K562 (cell line): Measurements from ENCODE around the gene TAS2R1. TPM values are rescaled to one million over a fixed set of nuclear protein-coding genes. Genes with fewer than 3 reads are reported as not detected.

Experiments
- ATAC-seq: fragments of 200-7000 bp; cut with Tn5 transposase; 3 replicates; pipeline ENCODE4 v1.9.1; 2020; ENCODE audit warnings: moderate library complexity
- BruUV-seq: library from RNA; stranded (reverse); fragments of 400-500 nt; replicated peaks from 2 replicates; lab custom pipeline; 2021; lab: Mats Ljungman, UMichigan
- CTCF ChIA-PET: fragments of 300-600 bp; formaldehyde crosslinking; extraction: SDS; loops from one replicate; lab custom pipeline; 2021; ENCODE audit warnings: low intra/inter-chr PET ratio; lab: Yijun Ruan, JAX
- POLR2A ChIA-PET: fragments of 300-600, 350-650 bp; sonication (Branson Sonifier 250); formaldehyde crosslinking; extraction: SDS; loops from one replicate; lab custom pipeline; 2021; ENCODE audit warnings: antibody characterized with exemption, inconsistent platforms; lab: Yijun Ruan, JAX
- DNase-seq, 4 experiments: peaks; one replicate each; pipeline versions ENCODE4 v3.0.0 to v3.0.0-alpha.2; 2011 to 2018; ENCODE audit warnings: low spot score in 3 of 4, mixed read lengths in 3 of 4; ENCODE audit errors: extremely low read depth in 1 of 4
- FAIRE-seq: peaks from 2 replicates; lab custom pipeline; 2011; peaks lifted over from hg19 to GRCh38; lab: Jason Lieb, UNC
- H2AFZ ChIP-seq: 2 replicates; pipeline ENCODE4 v1.6.0; 2011; ENCODE audit warnings: low read depth, low read length, control low read depth, inconsistent platforms
- H3K27ac ChIP-seq: fragments of 200-600 bp; 3 replicates; pipeline ENCODE4 v1.8.0; 2011; ENCODE audit warnings: low read depth, mild to moderate bottlenecking, control low read depth, inconsistent platforms, low read length, moderate library complexity, mixed read lengths; ENCODE audit errors: extremely low read depth
- H3K27me3 ChIP-seq, 2 experiments: fragments of 300-600 bp in 1 of 2; 2 replicates in 1 of 2; 3 replicates in 1 of 2; pipeline versions ENCODE4 v1.6.0 to v1.8.0; 2011; ENCODE audit warnings: inconsistent platforms in 2 of 2, low read length in 2 of 2, mild to moderate bottlenecking in 1 of 2, mixed read lengths in 1 of 2, moderate library complexity in 1 of 2; ENCODE audit not compliant: control insufficient read depth in 2 of 2, insufficient read depth in 2 of 2
- H3K36me3 ChIP-seq: fragments of 300-600 bp; 3 replicates; pipeline ENCODE4 v1.8.0; 2011; ENCODE audit warnings: mild to moderate bottlenecking, low read length, inconsistent platforms; ENCODE audit not compliant: control insufficient read depth, insufficient read depth
- H3K4me1 ChIP-seq, 2 experiments: fragments of 200-600 bp in 1 of 2; replicated peaks in 1 of 2; 2 replicates in 1 of 2; 3 replicates in 1 of 2; pipeline versions ENCODE4 v1.5.1 to v1.8.0; 2011; ENCODE audit warnings: inconsistent platforms in 2 of 2, low read length in 2 of 2, mild to moderate bottlenecking in 1 of 2, mixed read lengths in 1 of 2, moderate library complexity in 1 of 2; ENCODE audit not compliant: control insufficient read depth in 2 of 2, insufficient read depth in 2 of 2
- H3K4me2 ChIP-seq: 2 replicates; pipeline ENCODE4 v1.6.1; 2011; ENCODE audit warnings: low read length, control low read depth, inconsistent platforms, mixed read lengths; ENCODE audit not compliant: insufficient read depth
- H3K4me3 ChIP-seq: fragments of 200-600 bp; sonication (generic), shearing (Covaris generic); 2 replicates; pipeline ENCODE4 v1.5.1; 2016; ENCODE audit warnings: control low read depth, inconsistent platforms
- H3K79me2 ChIP-seq: fragments of 200-600 bp; 3 replicates; pipeline ENCODE4 v1.8.0; 2011; ENCODE audit warnings: low read length, inconsistent platforms; ENCODE audit not compliant: control insufficient read depth, insufficient read depth
- H3K9ac ChIP-seq, 2 experiments: 2 replicates each; pipeline versions ENCODE4 v1.6.0 to v1.6.1; 2011; ENCODE audit warnings: low read depth in 2 of 2, low read length in 2 of 2, control low read depth in 1 of 2, inconsistent platforms in 1 of 2, mild to moderate bottlenecking in 1 of 2, mixed read lengths in 1 of 2; ENCODE audit not compliant: insufficient read depth in 1 of 2
- H3K9me1 ChIP-seq: one replicate; pipeline ENCODE4 v1.6.0; 2011; ENCODE audit warnings: inconsistent platforms, mild to moderate bottlenecking, low read length, moderate library complexity; ENCODE audit not compliant: control insufficient read depth, insufficient read depth
- H3K9me3 ChIP-seq: replicated peaks from 2 replicates; pipeline ENCODE4 v1.5.1; 2011; ENCODE audit warnings: low read depth, low read length, inconsistent platforms; ENCODE audit not compliant: control insufficient read depth, insufficient read depth
- H4K20me1 ChIP-seq: replicated peaks from 2 replicates; pipeline ENCODE4 v1.6.1; 2011; ENCODE audit warnings: low read length, inconsistent platforms, mixed read lengths; ENCODE audit not compliant: control insufficient read depth, insufficient read depth
- CAMTA2 ChIP-seq: fragments of 250-450 bp; sonication (Bioruptor Pico); conservative IDR thresholded peaks from 2 replicates; pipeline ENCODE4 v1.5.1; 2022
- ETS2 ChIP-seq: IDR thresholded peaks from 2 replicates; pipeline ENCODE4 v1.6.1; 2016; ENCODE audit warnings: borderline replicate concordance, missing genetic modification characterization, mild to moderate bottlenecking, moderate library complexity, missing compliant biosample characterization; ENCODE audit not compliant: poor library complexity, severe bottlenecking
- GABPB1 ChIP-seq: sonication (generic); formaldehyde crosslinking; IDR thresholded peaks from 2 replicates; pipeline ENCODE4 v1.8.0; 2022; ENCODE audit warnings: mild to moderate bottlenecking, missing genetic modification reagents
- HNRNPK ChIP-seq: fragments of 200-400 bp; formaldehyde crosslinking; IDR thresholded peaks from one replicate; pipeline ENCODE4 v1.6.1; 2018; ENCODE audit warnings: mild to moderate bottlenecking, low read depth, low read length; ENCODE audit not compliant: poor library complexity, severe bottlenecking
- HSF4 ChIP-seq: fragments of 250-450 bp; sonication (Bioruptor Pico); IDR thresholded peaks from 2 replicates; pipeline ENCODE4 v2.1.2; 2022; ENCODE audit warnings: mild to moderate bottlenecking, moderate library complexity, borderline replicate concordance
- NBN ChIP-seq: fragments of 450-650 bp; IDR thresholded peaks from 2 replicates; pipeline ENCODE4 v1.6.1; 2016; ENCODE audit warnings: low read depth, mild to moderate bottlenecking
- NRF1 ChIP-seq, 2 experiments: fragments of 450-650 bp; IDR thresholded peaks in 1 of 2; conservative IDR thresholded peaks in 1 of 2; 2 replicates each; pipeline ENCODE4 v1.6.1; 2014; ENCODE audit warnings: mild to moderate bottlenecking in 2 of 2
- NUFIP1 ChIP-seq: fragments of 450-650 bp; IDR thresholded peaks from 2 replicates; pipeline ENCODE4 v1.6.1; 2018; ENCODE audit not compliant: partially characterized antibody
- POLR2AphosphoS5 ChIP-seq: IDR thresholded peaks from 2 replicates; pipeline ENCODE4 v1.6.1; 2011; ENCODE audit warnings: mild to moderate bottlenecking, low read depth, low read length, moderate library complexity; ENCODE audit not compliant: control insufficient read depth, insufficient read depth
- RFX5 ChIP-seq: IDR thresholded peaks from 2 replicates; pipeline ENCODE4 v1.6.1; 2011; ENCODE audit warnings: low read depth, mild to moderate bottlenecking, improper control_type of control experiment, low read length
- SIN3A ChIP-seq, 2 experiments: fragments of 150-350 bp in 1 of 2; IDR thresholded peaks; 2 replicates each; pipeline ENCODE4 v1.6.1; 2011 to 2016; ENCODE audit warnings: borderline replicate concordance in 2 of 2, low read depth in 2 of 2, low read length in 2 of 2, mild to moderate bottlenecking in 2 of 2, moderate library complexity in 2 of 2; ENCODE audit not compliant: control insufficient read depth in 1 of 2
- U2AF1 ChIP-seq: fragments of 200-400 bp; formaldehyde crosslinking; optimal IDR thresholded peaks from 2 replicates; pipeline ENCODE3; 2017; ENCODE audit warnings: mild to moderate bottlenecking, low read depth, low read length, moderate library complexity
- ZNF197 ChIP-seq: fragments of 200-800 bp; sonication (Bioruptor generic); IDR thresholded peaks from 2 replicates; pipeline ENCODE4 v1.6.1; 2016; ENCODE audit warnings: low read depth, missing genetic modification characterization, missing compliant biosample characterization
- ZNF282 ChIP-seq: sonication (generic); formaldehyde crosslinking; IDR thresholded peaks from 2 replicates; pipeline ENCODE4 v1.8.1; 2023; ENCODE audit warnings: missing genetic modification reagents
- WGBS: fragments of 100-300 bp; shearing (Covaris generic); methylation state at CpG from one replicate; pipeline ENCODE4 v1.1.6; 2016; ENCODE audit warnings: low coverage, mixed read lengths; ENCODE audit not compliant: insufficient coverage; ENCODE audit errors: missing lambda C conversion rate; 5-methylcytosine and 5-hydroxymethylcytosine counted together
- in situ Hi-C: fragments of 300-500 bp; cut with MboI; formaldehyde crosslinking; loops from 4 replicates; pipeline ENCODE4 v1.15.0; 2018; ENCODE audit warnings: inconsistent platforms, mixed read lengths
- intact Hi-C: fragments of 100-400 bp; cut with micrococcal nuclease; formaldehyde crosslinking; loops from 2 replicates; pipeline ENCODE4 v1.14.2; 2022
- polyA plus RNA-seq, 8 experiments: library from polyadenylated mRNA; depleted of rRNA in 4 of 8; stranded (reverse) in 5 of 8; unstranded in 3 of 8; fragments of >200 nt; fragmentation: Nextera tagmentation in 2 of 8; fragmentation: Illumina TruSeq in 1 of 8; extraction: Ambion mirVana in 2 of 8; extraction: Trizol in 1 of 8; gene quantifications; 2 replicates each; pipeline versions ENCODE4 v1.2.1 to v1.2.3, GENCODE V29; 2011 to 2014; ENCODE audit warnings: inconsistent platforms in 1 of 8, missing spikeins in 1 of 8
- total RNA-seq, 7 experiments: library from RNA; depleted of rRNA in 6 of 7; stranded (reverse); fragments of >200 nt in 6 of 7; fragmentation: Illumina TruSeq in 2 of 7; extraction: Trizol in 2 of 7; gene quantifications; 2 replicates each; pipeline versions ENCODE4 v1.2.1 to v1.2.3, GENCODE V29; 2011 to 2021; ENCODE audit warnings: low replicate concordance in 1 of 7
- TF ChIP-seq, protein P1 (sequence below): fragments of 450-650 bp; formaldehyde crosslinking; IDR thresholded peaks from 2 replicates; pipeline ENCODE4 v1.4.0; 2020; ENCODE audit warnings: mild to moderate bottlenecking, moderate library complexity
- TF ChIP-seq, protein P2 (sequence below): fragments of 250-450 bp; sonication (Bioruptor Pico); IDR thresholded peaks from 2 replicates; pipeline ENCODE4 v1.8.0; 2021; ENCODE audit warnings: moderate library complexity, mild to moderate bottlenecking, inconsistent platforms

Gene TAS2R1
- total and polyA plus RNA-seq, 9 of the 15 experiments (the other 6 are each of a cell fraction or from before 2014, with no cell fraction given): not detected

GRCh38 chr5:9644630-9645029 is 14.5 kb upstream of the TAS2R1 start:
- no peak for DNase-seq
- Histone ChIP-seq H3K27me3 (no peaks in the 10 kb centered on the region), H3K9ac (no peak overlapping the region), H4K20me1 (no peaks in the 10 kb centered on the region), H3K9me3 (no peaks in the 10 kb centered on the region), H3K4me2 (no peak overlapping the region), H3K9me1 (no peaks in the 10 kb centered on the region), H3K27ac (no peak overlapping the region), H2AFZ (no peak overlapping the region), H3K4me3 (no peak overlapping the region), H3K4me1 (no peaks in the 10 kb centered on the region), H3K79me2 (no peaks in the 10 kb centered on the region), H3K36me3 (no peaks in the 10 kb centered on the region)
- intact Hi-C loops (no loop called here), in situ Hi-C loops (no loop called here)
- TF ChIP-seq GABPB1 (no peak), RFX5 (no peak)
- FAIRE-seq: no peak
- CTCF ChIA-PET: no interaction called here
- 0% methylated on average over 3 of the region's 3 CpGs for WGBS
- BruUV-seq: no TSS peak
- POLR2A ChIA-PET: no interaction called here
- no peak for ATAC-seq

DNA sequence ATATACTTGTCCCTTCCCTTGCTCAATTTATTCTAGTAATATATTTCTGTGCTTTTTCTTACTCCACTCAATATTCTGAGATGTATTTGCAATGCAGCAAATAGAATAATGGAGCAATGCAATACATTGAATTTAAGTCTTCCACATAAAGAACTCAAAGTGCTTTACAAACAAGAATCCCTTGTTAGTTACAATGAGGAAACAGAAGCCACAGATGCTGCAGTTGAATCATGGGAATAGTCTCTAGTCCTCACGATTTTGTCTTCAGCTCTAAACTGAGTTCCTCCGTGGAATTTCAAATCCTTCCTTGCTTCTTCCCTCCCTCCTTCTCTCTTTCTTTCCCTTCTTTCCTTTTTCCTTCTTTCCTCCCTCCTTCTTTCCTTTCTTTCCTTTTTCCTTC is 12.5 kb upstream of the TAS2R1 start:
- Histone ChIP-seq H3K9ac (no peak overlapping the region), H3K36me3 (no peaks in the 10 kb centered on the region), H3K9me3 (no peaks in the 10 kb centered on the region), H3K27me3 (no peaks in the 10 kb centered on the region), H2AFZ (no peak overlapping the region), H3K79me2 (no peaks in the 10 kb centered on the region), H4K20me1 (no peaks in the 10 kb centered on the region), H3K4me3 (no peak overlapping the region), H3K4me2 (no peak overlapping the region), H3K9me1 (no peaks in the 10 kb centered on the region), H3K27ac (no peak overlapping the region), H3K4me1 (no peaks in the 10 kb centered on the region)
- no peak for ATAC-seq
- POLR2A ChIA-PET: interaction anchor here (1.5 kb wide), 1 partner anchor 15 kb away, joined by 4 read pairs; no protein-coding TSS in a partner anchor
- no peak for DNase-seq
- 0% methylated on average over 2 of the region's 2 CpGs for WGBS
- in situ Hi-C loops: no loop called here
- FAIRE-seq: no peak
- intact Hi-C loops: no loop called here
- BruUV-seq: no TSS peak
- CTCF ChIA-PET: no interaction called here
- TF ChIP-seq, protein P1, sequence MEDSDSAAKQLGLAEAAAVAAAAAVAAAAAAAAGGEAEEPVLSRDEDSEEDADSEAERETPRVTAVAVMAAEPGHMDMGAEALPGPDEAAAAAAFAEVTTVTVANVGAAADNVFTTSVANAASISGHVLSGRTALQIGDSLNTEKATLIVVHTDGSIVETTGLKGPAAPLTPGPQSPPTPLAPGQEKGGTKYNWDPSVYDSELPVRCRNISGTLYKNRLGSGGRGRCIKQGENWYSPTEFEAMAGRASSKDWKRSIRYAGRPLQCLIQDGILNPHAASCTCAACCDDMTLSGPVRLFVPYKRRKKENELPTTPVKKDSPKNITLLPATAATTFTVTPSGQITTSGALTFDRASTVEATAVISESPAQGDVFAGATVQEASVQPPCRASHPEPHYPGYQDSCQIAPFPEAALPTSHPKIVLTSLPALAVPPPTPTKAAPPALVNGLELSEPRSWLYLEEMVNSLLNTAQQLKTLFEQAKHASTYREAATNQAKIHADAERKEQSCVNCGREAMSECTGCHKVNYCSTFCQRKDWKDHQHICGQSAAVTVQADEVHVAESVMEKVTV (CRISPR knock-in tag): no peak
- TF ChIP-seq HSF4 (CRISPR knock-in tag) (no peak), NUFIP1 (no peak), ZNF282 (CRISPR knock-in tag) (no peak), U2AF1 (no peak), POLR2AphosphoS5 (no peak), SIN3A (IDR thresholded peaks at IDR 0.05; ENCODE audit: borderline replicate concordance in 2 of 2, control insufficient read depth in 1 of 2, low read depth in 2 of 2, low read length in 2 of 2) (no peak), ETS2 (no peak), ZNF197 (CRISPR knock-in tag) (no peak), NRF1 (conservative IDR thresholded peaks at IDR 0.05 in 1 of 2, IDR thresholded peaks at IDR 0.05 in 1 of 2) (no peak), HNRNPK (no peak), NBN (no peak), CAMTA2 (CRISPR knock-in tag) (no peak)
- TF ChIP-seq, protein P2, sequence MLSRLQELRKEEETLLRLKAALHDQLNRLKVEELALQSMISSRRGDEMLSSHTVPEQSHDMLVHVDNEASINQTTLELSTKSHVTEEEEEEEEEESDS (CRISPR knock-in tag): no peak
